T-helper 22 cell (primary cell): ENCODE measurements around the gene SERTAD2.

ENCODE experiments used
- DNase-seq: peaks from one replicate; pipeline ENCODE4 v3.0.0-alpha.2; 2020; ENCODE audit warnings: low read depth

The SERTAD2 gene

DNA sequence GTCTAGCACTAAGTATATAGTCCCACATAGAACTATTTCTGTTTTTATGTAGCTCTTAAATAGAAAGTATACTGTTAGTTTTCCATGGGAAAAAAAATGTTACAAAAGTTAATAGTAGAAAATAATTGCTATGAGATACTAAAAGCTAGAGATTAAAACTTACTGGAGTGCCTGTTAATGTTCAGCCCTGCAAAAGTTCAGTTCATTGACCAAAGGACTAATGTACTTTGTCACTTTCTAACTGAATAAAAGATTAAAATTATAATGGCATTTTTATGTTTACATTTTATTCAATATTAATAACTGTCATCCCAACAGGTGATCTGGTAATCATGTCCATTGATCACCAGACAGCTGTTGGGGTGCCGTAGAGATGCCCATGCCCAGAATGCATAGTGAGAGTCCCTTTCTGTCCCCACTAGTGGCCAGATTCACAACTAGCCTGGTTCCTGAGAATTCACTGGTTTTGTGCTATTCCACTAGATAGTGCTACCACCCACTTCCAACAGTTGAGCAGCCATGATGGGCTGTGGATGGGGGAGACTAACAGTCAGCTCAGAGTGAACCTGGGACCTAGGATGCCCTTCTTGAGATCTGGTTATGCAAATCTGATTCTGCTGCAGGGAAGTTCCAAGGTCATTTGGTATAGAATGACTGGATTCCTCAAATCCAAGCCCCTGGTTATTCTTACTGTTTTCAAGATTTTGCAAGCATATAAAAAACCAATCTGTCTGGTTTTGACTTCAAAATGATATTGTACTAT is 71.8 kb downstream of the SERTAD2 start:
- no peak for DNase-seq
